CD1c-positive myeloid dendritic cell (primary cell): ENCODE results near the gene FAM72C.
"Not testable (repeated sequence)": the region's sequence is repeated elsewhere in the genome, so short reads cannot be mapped to it uniquely, and the experiment has no call there.

Source experiments
- DNase-seq: peaks from one replicate; pipeline ENCODE4 v3.0.0-alpha.2; 2016; ENCODE audit errors: extremely low spot score

Gene FAM72C

DNA sequence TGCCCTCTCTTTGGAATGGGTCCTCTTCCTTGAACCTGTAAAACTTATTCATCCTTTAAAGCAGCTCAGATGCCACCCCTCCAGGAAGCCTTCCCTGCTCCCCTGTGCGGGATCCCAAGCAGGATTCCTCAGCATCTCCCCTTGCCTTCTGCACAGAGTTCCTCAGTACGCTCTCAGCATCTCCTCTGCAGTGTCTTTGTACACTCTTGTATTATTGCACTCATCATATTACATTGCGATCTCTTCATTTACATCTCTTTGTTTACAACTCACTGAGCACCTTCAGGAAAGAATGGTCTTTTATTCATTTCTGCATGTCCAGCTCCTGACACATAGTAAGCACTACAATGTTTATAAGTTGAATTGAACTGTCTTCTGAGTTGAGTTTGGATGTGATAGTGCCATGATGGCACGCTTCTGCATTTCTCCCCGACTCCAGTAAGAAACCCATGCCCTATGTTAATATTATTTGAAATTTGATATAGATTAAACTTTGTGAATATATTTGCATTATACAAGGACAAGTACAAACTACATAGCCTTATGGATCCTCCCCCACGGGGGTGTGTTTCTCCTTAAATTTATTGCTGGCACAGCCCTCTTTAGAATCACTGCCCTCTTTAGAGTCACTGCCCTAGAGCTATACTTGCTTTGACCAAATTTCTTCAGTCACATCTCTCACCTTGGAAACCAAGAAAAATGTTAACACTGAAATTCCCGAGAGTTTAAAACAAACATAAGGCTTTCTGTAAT lies 13.1 kb upstream of the FAM72C start:
- not testable (repeated sequence) for DNase-seq

DNA sequence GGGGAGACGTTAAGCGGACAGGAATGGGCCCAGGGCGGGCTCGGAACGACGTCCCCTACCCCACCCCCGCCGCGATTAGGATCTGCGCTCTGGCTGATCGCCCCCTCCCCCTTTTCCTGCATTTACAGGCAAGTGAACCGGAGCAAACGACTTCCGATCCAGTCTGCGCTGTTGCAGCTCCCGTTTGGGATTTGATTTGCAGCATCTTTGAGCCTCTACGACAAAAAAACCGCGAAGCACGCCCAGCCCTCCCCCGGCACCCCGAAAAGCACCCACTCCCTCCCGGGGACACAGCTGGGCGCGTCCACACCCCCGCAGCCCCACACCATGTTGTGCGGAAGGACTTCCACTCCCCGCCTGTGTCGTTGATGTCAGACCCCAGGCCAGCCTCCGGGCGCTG lies 2.6 kb upstream of the FAM72C start:
- DNase-seq: not testable (repeated sequence)

DNA sequence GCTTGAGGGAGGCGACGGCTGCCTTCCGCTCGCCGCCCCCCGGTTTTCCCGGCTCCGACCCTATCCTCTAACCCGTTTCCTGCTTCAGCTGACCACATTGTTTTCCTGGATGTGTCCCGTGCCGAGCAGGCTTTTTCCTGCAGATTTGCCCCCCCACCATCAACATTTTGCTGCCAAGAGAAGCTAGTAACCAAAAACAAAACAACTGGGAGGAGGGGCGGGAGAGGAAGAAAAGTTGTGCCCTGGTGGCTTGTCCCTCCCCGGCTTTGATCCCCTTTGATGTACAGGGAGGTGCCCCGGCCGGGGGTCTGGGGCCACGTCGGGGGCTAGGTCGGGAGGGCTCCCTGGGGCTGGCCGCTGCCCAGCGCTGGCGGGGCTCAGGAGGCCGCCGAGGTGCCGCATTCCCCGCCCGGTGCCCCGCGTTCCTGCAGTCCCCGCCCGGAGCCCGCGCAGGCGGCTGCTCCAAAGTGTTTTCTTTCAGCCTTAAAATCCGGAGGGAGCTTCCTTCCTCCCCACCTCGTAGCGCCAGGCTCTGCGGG lies 2.2 kb upstream of the FAM72C start:
- DNase-seq: not testable (repeated sequence)

DNA sequence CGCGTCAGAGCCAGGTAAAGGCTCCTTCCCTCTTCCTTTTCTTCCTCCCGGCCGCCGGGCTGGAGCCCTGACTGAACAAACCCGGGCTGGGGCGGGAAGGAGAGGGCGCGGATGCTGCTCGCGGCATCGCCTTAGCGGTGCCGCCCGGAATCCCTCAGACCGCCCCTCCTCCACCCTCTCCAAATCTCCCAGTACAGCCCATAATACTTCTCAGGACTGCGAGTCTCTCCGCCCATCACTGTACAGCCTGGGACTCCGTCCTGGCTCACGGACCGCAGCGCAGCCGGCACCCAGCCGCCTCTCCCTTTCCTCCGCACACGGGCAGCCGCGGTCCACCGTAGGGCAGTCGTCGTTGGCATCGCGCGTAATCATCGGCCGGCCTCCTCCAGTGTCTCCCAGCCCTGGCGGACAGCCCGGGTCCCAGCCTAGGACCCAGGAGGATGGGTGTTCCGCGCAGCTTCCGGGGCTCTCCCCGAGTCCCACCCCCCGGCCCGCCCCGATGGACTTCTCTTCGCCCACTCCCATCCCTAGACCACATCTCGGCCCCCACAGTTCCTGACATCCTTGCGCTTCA lies 1.1 kb upstream of the FAM72C start:
- DNase-seq: not testable (repeated sequence)

DNA sequence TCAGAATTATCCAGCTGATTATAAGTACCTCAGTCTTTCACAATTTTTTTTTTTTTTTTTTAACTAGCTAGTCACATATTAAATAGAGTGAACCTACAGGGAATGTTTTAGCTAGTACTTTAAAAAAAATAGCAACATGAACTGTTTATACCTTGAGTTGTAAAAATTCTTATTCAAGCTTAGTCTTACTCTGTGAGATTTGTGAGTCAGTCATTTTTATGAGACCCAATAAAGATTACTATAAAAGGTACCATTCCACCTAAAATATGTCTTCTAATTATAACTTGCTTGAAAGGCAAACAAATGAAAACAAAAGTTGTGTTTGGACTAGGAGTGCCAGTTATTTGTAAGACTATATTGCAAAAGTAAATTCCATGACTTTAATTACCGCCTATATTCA lies 5.9 kb downstream of the FAM72C start:
- DNase-seq: not testable (repeated sequence)

DNA sequence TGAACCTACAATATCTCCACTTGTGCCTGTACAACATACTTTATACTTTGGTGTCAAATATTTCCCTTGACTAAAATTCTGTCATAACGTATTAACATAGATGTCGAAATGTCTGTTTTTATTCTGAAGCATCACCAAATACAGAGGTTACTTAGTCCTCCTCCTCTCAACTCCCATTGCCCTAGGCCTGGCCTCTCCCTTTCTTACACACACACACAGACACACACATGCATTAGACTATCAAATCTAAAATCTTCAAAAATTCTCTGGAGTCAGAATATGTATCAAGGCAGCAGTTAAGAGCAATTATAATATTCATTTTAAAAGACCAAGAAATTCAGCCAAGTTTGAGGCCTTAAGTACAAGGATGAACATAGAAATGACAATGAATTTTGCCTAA lies 7.5 kb downstream of the FAM72C start:
- DNase-seq: not testable (repeated sequence)

DNA sequence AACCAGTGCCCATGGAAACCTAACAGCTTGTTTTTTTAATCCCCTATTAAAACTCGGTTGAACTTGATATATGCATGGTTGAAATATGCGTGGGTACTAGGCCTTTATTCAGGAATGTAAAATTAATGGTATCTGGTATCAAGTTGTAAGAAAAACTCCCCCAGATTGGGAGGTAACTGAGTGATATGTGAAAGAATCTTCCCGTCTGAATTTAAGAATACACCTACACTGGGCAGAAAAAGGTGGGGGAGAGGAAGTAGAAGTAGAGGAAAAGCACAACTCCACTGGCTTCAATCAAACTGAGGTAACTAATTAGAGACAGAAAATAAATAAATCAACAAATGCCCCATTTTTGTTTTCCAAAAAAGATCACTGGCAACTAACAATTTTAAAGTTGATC lies 15.9 kb downstream of the FAM72C start:
- not testable (repeated sequence) for DNase-seq

DNA sequence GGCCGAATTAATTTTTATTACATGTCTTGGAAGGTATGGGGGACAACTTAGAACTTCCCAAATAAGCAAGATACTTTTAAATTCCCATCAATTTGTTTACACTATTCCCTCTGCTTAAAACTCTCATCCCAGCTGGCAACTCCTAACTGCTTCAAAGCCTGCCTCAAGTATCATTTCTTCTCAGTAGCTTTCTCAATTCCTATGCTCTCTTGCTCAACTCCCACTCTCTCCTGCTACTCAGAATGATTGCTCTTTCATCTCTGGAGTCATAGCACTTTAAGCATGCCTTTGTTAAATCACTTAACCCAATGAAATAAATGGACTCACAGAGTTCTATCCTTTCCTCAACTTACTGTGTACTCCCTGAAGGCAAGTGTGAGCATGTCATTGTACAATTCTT lies 18.9 kb downstream of the FAM72C start:
- DNase-seq: not testable (repeated sequence)

DNA sequence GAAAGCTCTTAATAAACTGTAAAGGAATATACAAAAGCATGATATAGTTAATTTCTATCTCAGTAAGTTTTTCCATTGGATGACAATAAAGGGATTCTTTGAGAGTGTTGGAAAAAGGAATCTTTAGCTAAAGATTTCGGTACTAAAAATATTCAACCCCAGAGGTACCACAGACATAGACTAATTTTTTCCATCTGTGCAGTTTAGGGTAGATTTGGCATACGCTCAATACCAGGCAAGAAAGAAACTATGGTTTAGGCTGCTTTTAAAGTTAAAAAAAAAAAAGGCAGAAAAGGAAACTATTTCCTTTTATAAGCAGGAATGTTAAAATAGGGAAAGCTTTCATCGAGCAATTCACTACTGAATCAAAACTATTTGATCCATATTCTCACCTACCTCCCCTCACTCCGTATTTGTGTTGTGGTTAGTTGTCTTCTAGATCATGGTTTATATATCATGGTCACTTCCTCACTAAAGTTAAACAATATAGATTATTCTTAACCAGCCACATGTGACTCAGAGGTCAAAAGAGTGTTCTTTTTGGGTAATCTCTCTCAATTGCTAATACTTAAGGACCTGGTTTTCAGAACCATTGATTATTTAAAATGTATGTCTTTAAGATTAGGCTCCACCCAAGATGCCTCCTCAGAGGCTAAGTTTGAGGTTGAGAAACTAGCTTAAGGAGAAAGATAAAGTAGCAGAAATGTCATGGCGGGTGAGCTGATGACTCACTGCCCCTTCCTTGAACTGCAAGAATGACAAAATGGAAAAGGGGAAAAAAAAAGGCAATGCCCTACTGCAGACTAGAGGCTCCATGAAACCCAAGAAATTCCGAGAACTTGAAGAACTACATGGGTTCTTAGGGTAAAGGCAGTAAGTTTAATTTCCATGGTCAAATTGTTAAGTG lies 20.0 kb downstream of the FAM72C start:
- DNase-seq: not testable (repeated sequence)

DNA sequence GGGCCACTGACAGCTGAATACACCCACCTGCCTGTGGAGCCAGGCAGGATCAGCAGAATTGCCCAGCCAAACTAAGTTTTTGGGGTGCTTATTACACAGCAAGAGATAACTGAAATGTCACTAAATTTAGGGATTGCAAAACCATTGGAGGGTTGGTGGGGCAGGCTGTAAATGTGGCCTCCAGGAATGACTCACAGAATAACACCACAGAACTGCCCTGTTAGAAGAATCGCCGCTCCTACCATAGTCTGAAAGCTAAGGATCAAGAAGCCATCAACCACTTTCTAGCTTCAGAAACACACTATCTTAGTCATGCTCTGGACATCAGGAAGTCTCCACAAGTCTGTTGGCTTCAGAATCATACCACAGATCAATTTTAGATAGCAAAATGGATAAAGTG lies 24.0 kb downstream of the FAM72C start:
- DNase-seq: not testable (repeated sequence)

DNA sequence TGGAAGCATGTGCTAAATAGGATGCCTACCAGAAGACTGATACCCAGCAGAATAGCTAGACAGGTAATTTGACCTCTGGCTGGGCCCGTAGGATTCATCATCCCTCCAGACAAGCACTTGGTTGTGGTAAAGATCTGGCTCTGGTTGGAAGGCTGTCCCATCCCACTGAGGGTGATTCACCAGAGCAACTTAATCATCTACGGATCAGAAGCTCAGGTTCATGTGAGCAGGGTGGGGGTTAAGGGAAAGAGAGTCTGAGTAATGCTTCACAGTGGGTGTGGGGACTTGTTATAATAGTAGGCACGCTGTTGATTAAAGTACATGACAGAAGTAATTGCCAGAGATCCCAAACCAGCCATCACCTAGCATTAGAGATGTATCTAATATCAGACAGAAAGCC lies 26.5 kb downstream of the FAM72C start:
- not testable (repeated sequence) for DNase-seq

DNA sequence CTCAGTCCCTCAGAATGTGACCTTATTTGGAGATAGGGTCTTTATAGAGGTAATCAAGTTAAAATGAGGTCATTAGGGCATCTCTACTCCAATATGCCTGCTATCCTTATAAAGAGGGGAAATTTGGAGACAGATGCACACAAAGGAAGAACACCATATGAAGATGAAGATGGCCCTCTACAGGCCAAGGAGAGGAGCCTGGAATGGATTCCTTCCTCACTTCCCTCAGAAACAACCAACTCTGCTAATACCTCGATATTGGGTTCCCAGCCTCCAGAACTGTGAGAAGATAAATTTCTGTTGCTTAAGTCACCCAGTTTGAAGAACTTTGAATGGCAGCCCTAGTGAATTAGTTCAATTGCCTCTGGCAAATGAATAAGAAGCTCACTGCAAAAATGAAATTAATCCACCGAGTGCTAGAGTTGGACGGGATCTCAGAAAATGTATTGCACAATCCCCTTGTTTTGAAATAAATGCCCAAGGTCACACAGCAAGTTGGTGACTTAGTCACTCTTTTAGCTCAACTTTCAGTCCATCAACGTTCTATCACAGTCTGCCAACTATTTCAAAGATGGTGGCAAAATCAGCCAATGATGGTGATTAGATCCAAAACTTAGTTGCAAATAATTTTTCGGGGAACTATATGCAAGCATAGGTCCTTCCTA lies 27.1 kb downstream of the FAM72C start:
- DNase-seq: not testable (repeated sequence)

DNA sequence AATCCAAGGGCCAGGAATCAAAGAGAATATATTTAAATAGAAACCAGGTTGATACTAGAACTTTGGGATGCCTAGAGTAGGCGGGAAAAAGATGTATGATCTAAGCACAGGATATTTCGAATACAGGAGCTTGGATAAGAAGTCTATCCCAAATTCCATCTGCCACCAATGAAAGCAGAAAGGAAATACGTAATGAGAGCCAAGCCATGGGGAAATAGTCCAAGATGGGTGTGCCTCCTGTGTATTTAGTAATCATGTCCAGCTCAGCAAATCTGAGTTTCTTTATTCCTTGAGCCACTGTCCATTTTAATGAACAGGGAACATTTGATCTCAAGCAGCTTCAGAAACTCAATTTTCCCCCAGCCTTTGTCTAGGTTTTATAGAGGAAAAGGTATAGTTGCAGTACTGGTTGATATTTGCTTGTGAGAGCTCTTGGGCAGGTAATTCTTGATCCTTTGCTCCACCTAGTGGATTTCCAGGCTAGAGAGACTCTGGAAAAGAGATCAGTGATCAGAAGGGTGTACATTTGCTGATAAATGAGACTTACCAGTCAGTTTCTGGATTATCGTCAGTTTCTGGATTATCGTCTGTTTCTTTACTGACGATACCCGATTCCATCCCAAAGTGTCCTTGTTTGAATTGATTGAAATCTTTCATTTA lies 28.3 kb downstream of the FAM72C start:
- not testable (repeated sequence) for DNase-seq

DNA sequence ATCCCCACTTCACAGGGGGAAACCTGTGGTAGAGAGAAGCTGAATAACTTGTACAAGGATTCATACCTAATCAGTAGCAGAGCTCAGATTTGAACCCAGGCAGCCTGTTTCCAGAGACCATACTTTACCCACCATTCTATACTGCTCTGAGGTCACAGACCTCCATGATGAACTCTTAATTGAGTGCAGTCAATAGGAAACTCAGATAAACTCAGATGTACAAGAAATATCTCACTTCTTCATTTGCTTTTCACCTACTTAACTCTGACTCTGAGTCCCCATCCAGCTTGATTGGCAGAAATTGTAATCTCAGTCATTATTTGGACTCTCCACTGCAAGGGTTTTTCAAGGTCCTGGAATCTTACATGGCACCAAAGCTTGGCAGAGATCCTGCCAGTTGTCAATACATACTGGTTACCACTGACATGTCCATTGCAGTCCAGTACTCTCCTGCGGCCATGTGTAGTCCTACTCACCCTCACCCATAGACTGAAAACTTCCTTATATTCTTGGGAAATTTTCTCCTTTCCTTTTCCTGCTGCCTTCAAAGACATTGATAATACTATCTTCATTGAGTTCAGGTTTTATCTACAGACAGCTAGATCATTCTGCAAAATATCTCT lies 29.4 kb downstream of the FAM72C start:
- DNase-seq: not testable (repeated sequence)

DNA sequence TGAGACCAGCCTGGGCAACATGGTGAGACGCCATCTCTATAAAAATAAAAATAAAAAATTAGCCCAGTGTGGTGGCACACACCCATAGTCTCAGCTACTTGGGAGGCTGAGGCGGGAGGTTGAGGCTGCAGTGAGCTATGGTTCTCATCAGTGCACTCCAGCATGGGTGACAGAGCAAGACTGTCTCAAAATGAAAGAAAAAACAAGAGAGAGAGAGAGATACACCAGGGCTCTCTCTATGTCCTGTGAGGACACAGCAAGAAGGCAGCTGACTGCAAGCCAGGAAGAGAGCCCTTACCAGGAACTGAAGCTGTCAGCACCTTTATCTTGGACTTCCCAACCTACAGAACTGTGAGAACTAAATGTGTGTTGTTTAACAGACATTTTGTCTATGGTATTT lies 32.1 kb downstream of the FAM72C start:
- not testable (repeated sequence) for DNase-seq

DNA sequence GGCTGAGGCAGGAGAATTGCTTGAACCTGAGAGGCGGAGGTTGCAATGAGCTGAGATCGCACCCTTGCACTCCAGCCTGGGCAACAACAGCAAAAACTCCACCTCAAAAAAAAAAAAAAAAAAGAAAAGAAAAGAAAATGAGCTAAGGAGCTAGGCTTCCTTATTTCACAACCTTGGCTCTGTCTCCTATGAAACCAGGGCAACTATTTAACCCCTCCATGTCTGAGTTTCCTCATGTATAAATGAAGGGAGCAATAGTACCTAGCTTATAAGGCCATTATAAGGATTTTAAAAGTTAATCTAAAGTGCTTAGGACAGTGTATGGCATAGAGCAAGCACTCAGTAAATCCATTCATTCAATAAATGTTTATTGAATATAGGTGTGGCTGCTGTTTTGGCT lies 32.9 kb downstream of the FAM72C start:
- DNase-seq: not testable (repeated sequence)

DNA sequence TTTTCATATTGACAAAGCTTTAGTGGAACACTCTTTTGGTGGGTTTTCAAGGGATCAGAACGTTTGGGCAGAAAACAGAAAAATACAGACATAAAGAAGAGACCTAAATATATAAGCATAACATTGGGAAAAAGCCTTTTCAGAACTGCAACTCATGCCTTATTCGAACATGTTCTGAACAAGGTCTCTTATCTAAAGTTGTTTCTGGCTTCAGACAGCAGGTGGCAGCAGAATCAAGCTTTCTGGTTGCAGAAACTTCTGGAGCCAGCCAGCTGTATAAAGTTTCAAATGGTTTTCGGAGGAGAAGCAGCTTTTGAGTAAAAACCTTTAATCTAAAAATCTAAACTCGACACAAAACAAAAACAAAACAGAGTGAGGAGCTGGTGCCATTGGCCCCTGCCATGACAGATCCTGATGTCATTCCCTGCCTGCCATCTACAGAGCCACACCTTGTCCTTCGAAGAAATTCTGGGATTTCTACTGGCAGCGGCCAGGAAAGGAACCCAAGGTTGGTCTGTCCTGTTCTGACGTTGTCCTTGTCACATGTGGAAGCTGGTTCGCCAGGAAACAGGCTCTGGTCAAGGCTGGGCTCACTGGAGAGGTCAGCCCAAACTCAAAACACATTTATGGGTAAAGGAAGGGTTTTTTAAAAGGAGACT lies 35.2 kb downstream of the FAM72C start:
- peak; percentile 51 for DNase-seq

DNA sequence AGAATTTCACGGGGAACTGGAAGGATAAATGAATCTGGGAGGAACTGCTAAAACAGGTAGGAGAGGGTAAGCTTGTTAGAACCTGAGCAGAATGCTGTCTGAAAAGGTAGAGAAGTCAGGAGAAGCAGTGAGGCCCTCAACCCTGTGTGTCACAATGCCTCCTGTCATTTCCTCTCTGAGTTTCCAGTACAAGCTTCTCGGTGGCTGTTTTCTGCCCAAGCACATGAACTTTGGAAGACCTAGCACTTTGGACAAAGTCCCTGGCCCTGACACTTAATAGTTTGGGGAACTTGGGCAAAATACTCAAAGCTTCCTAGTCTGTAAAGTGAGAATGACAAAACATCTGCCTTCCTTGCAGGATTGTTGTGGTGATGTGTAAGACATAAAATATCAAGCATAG lies 52.7 kb downstream of the FAM72C start:
- not testable (repeated sequence) for DNase-seq

DNA sequence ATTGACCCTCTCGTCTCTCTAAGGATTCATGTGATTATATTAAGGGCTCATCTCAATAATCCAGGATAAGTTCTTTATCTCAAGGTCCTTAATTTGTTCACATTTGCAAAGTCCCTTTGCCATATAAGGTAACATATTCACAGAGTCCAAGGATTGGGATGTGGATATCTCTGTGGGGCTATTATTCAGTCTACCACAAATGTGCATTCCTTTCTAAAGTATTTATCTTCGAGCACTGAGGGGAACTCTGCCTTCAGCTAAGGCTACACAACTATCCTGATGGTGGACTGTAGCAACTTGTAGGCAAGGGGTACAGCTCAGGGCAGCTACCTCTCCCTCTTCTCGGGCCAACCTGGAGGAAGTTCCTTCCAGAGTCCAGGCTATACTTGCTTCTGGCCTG lies 53.2 kb downstream of the FAM72C start:
- not testable (repeated sequence) for DNase-seq

DNA sequence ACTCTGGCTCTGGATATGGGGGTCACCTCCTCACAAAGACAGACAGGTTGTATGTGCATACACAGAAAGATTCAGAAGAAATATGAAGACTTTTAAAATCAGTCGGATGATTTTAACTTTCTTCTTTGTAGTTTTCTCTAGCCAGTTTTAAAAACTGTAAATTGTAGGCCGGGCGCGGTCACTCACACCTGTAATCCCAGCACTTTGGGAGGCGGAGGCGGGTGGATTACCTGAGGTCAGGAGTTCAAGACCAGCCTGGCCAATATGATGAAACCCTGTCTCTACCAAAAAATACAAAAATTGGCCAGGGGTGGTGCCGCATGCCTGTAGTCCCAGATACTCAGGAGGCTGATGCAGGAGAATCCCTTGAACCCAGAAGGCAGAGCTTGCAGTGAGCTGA lies 58.1 kb downstream of the FAM72C start:
- not testable (repeated sequence) for DNase-seq
